WERI-Rb-1 (cell line): Measurements from ENCODE around the gene MYL11.

Experiments
- DNase-seq: peaks from one replicate; pipeline ENCODE4 v3.0.0-alpha.2; 2020
- H3K27ac ChIP-seq: fragments of 250-450 bp; sonication (Bioruptor Pico); 2 replicates; pipeline ENCODE4 v1.5.1; 2020; ENCODE audit warnings: mild to moderate bottlenecking, moderate library complexity
- H3K27me3 ChIP-seq: fragments of 250-450 bp; sonication (Bioruptor Pico); 2 replicates; pipeline ENCODE4 v1.5.1; 2021; ENCODE audit warnings: mild to moderate bottlenecking, low read depth, moderate library complexity; ENCODE audit not compliant: insufficient read depth, severe bottlenecking
- H3K36me3 ChIP-seq: fragments of 250-450 bp; sonication (Bioruptor Pico); 2 replicates; pipeline ENCODE4 v1.5.1; 2020; ENCODE audit warnings: mild to moderate bottlenecking, moderate library complexity
- H3K4me3 ChIP-seq: 2 replicates; pipeline ENCODE4 v1.5.1; 2011; ENCODE audit warnings: low read depth, mild to moderate bottlenecking, control low read depth, low read length
- H3K9me3 ChIP-seq: fragments of 250-450 bp; sonication (Bioruptor Pico); 2 replicates; pipeline ENCODE4 v1.5.1; 2021; ENCODE audit warnings: mild to moderate bottlenecking, moderate library complexity; ENCODE audit not compliant: severe bottlenecking
- TF ChIP-seq, protein P1 (sequence below): IDR thresholded peaks from 2 replicates; pipeline ENCODE4 v1.5.1; 2011; ENCODE audit warnings: low read depth, mild to moderate bottlenecking, control low read depth, inconsistent platforms, low read length

The MYL11 gene

DNA sequence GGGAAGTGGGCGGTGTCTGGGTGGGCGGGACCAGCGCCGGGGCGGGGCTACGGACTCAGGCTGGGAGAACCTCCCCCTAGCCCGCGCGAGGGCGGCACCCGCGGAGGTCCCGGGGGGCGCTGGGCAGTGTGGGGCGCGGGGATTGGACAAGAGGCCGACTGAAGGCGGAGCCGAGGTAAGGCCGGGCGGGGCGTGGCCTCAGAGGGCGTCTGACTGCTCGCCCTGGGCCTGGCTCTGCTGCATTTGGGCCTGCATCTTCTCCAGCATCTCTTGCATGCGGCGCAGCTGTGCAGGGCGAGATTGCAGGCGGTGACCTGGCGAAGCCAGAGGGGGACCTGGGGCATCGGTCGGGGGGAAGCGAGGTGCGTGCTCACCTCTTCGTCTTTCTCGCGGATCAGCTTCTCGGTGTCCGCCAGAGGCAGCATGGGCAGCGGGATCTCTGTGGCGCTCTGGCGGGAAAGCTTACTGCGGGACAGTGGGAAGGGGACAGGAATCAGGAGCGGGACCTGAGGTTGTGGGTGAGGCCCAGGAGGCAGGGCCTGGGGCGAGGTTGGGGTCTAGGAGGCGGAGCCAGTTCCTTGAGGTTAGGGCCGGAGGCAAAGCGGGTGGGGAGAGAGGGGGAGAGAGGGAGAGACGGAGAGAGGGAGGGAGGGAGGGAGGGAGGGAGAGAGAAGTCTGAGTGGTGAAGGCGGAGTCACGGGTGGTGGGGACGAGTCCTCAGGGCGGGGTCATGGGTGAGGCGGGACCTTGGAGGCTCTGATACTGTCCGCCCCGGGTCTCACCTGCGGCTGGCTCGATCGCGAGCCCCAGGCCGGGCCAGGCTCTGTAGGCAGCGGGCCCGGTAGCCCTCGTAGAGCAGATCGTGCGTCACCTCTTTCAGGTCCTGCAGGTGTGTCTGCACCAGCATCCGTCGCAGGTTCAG lies 3.9 kb downstream of the MYL11 start:
- peak overlapping the region; percentile 57 for H3K4me3 ChIP-seq
- TF ChIP-seq, protein P1, sequence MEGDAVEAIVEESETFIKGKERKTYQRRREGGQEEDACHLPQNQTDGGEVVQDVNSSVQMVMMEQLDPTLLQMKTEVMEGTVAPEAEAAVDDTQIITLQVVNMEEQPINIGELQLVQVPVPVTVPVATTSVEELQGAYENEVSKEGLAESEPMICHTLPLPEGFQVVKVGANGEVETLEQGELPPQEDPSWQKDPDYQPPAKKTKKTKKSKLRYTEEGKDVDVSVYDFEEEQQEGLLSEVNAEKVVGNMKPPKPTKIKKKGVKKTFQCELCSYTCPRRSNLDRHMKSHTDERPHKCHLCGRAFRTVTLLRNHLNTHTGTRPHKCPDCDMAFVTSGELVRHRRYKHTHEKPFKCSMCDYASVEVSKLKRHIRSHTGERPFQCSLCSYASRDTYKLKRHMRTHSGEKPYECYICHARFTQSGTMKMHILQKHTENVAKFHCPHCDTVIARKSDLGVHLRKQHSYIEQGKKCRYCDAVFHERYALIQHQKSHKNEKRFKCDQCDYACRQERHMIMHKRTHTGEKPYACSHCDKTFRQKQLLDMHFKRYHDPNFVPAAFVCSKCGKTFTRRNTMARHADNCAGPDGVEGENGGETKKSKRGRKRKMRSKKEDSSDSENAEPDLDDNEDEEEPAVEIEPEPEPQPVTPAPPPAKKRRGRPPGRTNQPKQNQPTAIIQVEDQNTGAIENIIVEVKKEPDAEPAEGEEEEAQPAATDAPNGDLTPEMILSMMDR = peak; percentile 33; the same call in 1 of the 2 replicates
- H3K27ac ChIP-seq = peak overlapping the region; percentile 98
- no peaks in the 10 kb centered on the region for H3K27me3 ChIP-seq
- no peaks in the 10 kb centered on the region for H3K9me3 ChIP-seq
- peak; percentile 98 for DNase-seq
- H3K36me3 ChIP-seq = peaks cover 4% of the 10 kb centered on the region

DNA sequence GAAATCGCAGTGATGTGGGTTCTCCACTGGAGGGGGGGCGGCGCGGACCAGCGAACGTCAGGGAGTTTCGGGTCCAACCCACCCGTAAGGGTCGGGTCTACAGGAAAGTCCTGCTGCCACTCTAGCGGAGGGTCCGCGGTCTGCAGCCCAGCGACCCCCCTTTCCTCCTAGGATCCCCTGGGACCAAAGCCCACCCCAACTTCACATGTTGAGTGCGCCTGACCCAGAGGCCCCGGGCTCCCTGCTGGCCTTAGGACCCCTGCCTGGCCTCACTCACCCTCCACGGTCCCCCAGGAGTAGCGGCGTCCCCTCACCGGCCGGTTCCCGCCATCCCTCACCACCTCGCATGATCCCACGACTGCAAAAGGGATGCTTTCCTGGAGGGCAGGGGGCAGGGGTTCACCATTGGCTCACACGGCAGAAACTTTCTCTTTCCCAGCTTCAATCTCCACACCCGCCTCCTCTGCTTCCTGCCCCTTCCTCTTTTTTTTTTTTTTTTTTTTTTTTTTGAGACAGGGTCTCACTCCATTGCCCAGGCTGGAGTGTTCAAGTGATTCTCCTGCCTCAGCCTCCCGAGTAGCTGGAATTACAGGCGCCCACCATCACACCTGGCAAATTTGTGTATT lies 4.7 kb downstream of the MYL11 start:
- TF ChIP-seq, protein P1 = no peak
- no peaks in the 10 kb centered on the region for H3K27me3 ChIP-seq
- no peaks in the 10 kb centered on the region for H3K9me3 ChIP-seq
- no peak for DNase-seq
- peak overlapping the region; percentile 98 for H3K27ac ChIP-seq
- H3K4me3 ChIP-seq = peak overlapping the region; percentile 57
- H3K36me3 ChIP-seq = peaks cover 4% of the 10 kb centered on the region

DNA sequence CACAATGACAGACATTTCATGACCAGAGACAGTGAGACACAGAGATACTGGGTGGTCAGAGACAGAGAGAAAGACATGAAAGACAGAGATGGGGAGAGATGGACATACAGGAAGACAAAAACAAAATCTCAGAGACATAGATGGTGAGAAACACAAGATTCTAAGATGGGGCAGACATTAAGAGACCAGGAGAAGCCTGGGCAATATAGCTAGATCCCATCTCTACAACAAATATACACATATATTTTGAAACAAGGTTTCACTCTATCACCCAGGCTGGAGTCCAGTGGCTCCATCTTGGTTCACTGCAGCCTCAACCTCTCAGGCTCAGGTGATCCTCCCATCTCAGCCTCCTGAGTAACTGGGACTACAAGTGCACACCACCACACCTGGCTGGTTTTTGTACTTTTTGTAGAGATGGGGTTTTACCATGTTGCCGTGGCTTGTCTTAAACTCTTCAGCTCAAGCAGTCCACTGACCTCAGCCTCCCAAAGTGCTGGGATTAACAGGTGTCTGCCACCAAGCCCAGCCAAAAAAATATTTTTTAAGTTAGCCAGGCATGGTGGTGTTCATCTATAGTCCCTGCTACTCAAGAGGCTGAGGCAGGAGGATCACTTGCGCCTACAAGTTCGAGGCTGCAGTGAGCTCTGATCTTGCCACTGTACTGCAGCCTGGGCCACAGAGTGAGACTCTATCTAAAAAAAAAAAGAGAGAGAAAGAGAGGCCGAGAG lies 5.6 kb downstream of the MYL11 start:
- Histone ChIP-seq H3K9me3 (no peaks in the 10 kb centered on the region), H3K27me3 (no peaks in the 10 kb centered on the region), H3K27ac (no peak overlapping the region), H3K4me3 (no peak overlapping the region), H3K36me3 (peaks cover 4% of the 10 kb centered on the region)
- TF ChIP-seq, protein P1 = no peak
- DNase-seq = no peak

DNA sequence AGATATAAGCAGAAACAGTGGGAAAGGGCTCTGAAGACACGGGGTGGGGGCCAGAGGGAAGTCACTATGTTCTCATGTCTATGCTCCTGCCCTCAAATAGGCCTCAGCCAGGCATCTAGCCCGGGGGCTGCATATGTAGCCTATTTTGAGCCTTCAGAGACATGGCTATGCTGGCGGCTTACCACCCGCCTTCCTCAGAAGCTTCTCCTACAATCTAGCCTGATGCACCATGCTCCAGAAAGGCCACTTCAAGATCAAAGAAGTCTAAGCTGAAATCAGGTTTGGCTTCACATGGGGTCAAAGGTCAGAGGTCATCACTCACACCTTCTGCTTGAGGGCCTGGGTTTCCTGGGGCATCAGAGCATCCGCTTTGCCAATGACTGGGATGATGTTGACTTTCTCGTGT lies 6.2 kb downstream of the MYL11 start:
- Histone ChIP-seq H3K27me3 (no peaks in the 10 kb centered on the region), H3K4me3 (no peak overlapping the region), H3K27ac (no peak overlapping the region), H3K9me3 (no peaks in the 10 kb centered on the region), H3K36me3 (peaks cover 4% of the 10 kb centered on the region)
- TF ChIP-seq, protein P1 = no peak
- DNase-seq = no peak

DNA sequence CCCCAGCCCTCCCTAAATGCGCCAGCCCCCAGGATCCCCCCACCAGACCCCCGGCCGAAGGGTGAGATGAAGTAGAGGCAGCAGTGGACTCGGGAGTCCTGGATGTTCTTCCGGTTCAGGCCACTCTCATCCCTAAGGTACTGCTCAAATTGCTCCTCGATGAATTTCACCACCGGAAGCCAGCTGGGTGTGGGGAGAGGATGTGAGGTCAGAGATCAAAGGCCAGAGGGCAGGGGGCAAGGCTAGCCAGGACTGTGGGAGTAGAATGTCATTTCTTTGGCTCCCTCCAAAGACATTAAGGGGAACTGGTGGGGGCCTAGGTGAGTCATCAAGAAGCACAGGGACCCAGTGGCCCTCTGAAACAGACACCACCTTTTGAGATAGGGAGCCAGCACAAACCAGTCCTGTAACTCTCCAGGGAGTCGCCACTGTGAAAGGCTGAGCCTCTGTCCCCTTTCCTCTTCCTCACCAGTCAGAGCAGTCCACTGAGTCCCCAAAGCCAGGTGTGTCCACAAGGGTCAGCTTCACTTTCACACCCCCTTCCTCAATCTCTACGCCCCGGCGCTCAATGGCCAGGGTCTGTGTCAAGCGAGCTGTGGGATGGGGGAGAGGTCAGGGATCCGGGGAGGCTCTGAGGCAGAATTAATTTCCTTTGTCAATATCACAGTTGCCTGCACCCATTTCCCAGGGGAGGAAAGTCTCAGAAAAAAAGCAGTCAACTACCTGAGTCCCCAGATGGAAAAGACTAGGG lies 6.9 kb downstream of the MYL11 start:
- TF ChIP-seq, protein P1 = no peak
- no peak for DNase-seq
- H3K27ac ChIP-seq = no peak overlapping the region
- no peak overlapping the region for H3K4me3 ChIP-seq
- peaks cover 4% of the 10 kb centered on the region for H3K36me3 ChIP-seq
- no peaks in the 10 kb centered on the region for H3K9me3 ChIP-seq
- no peaks in the 10 kb centered on the region for H3K27me3 ChIP-seq
